GM18873 (cell line): ENCODE results near the gene RIPK1.
"Not testable (repeated sequence)": the region's sequence is repeated elsewhere in the genome, so short reads cannot be mapped to it uniquely, and the experiment has no call there.

Experiments used
- ATAC-seq: cut with Tn5 transposase; IDR thresholded peaks from one replicate; pipeline ENCODE4 v1.9.1; 2021; ENCODE audit warnings: mild to moderate bottlenecking, moderate library complexity, moderate number of reproducible peaks; ENCODE audit not compliant: unreplicated experiment, low FRiP score

The RIPK1 gene

DNA sequence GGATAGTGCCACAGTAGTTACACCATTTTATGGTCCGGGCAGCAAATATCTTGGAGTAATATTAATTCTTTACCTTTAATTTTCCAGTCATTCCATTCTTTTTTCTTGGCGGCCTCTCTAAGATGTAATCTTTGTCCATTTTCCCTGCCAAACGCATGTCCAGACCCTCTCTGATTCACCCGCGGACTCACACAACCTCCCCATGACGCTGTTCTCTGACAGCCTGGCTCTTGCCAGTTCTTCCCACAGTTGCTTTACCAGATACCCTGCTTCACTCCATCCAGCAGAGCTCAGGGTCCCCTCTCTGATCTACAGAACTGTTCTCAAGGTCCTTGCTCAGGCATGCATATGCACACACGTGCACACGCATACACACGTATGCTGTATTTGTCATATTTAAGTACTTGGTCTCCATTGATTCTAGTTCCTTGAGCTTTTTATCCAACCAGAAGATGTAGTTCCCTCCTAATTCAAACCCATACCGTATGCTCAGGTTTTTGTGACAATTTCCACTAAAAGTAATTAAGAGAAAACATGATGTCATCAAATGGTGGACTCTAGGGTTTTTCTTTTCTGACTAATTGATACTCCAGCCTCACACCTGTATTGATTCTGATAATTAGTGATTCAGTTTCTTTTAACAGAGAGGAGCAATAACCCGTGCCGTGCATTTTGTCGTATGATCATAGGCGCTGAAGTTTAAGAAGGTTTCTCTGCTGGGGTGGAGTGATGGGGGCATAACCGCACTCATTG lies 60.2 kb downstream of the RIPK1 start:
- no peak for ATAC-seq

DNA sequence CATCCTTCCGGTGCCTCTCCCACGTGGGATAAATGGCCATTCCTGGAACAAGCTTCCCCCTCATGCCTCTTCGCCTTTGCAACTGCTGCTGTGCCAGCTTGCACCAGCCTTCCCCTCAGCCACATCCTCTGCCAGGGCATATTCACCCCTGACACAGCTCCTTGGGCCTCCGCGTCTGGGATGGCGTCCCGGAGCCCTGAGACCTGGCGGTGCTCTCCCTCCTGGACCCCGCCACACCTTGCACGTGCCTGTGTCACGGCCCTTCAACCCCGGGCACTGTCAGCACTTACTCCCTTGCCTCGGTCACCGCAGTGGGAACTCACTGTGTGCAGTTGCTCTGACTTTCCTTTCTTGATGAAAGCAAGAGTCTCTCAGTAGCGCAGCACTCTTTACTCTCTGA lies 63.4 kb downstream of the RIPK1 start:
- no peak for ATAC-seq

DNA sequence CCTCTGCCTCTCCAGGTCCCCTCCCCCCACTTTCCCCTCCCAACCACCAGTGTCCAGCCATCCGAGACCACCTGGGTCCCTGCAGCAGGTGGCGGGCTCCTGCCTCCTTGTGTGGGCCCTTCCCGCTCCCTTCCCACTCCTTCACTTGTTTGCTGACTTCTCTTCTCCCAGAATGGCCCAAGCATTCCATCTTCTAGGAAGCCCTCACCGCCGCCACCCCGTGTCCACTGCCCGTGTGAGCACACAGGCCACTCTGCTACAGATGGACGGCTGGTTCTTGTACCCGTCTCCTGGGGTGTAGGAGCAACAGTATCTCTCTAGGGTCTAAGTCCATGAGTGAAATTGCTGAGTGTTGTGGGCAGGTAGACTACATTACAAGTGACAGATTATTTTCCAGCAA lies 65.2 kb downstream of the RIPK1 start:
- ATAC-seq: no peak

DNA sequence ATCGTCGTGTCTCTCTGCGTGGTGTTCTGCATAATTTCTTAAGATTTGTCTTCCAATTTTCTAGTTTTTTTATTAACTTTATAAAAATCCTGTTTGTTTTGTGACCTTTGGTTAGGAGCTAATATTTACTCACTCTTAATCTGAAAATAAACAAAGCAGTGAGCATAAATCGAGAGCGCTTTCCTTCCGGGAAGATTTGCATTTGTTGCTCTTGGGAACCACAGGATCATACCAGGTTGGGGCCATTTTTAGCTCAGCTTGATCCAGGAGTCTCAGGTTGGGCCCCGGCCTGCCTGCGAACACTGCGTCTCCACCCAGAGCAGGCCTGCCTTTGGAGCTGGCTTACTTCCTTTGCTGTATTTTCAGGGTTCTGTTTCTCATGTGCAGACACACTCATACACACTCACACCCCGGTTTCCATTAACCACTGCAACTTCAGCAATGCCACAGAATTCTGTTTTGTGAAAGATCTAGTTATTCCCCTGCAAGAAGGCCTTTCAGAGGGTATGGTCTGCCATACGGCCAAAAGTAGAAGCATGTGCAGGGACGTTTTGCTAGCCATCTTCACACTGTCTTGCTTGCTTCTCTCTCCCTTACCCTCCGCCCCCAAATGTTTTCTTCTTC lies 67.5 kb downstream of the RIPK1 start:
- no peak for ATAC-seq

DNA sequence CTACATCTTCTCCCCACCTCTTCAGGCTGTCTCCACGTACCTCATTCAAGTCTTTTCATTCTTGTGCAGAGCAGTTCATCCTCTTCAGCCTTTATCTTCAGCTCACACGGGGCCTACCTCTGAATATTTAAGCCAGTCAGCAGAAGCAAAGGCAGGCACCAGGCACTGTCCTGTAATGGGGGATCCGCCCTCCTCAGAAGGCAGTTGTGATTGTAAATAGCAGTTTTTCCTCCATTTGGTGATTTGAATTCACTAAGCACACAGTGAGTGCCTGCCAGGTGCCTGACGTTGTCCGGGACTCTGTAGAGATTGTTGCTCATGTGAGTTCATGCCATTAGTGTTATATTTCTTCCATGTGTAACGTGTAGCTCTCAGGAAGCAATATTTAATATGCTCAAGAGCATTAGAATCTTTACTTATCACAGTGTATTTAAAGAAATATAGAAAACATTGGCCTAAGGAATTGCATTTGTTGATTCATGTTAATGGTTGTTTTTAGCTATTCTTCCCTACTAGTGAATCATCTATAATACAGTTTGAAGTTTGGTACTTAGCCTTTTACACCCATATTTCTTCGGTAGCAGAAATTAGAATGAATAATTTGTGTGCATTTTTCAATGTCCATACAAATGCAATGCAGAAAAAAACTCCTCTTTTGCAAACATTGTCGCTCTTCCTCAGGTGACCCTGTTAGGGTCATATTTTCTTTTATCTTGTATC lies 68.2 kb downstream of the RIPK1 start:
- no peak for ATAC-seq

DNA sequence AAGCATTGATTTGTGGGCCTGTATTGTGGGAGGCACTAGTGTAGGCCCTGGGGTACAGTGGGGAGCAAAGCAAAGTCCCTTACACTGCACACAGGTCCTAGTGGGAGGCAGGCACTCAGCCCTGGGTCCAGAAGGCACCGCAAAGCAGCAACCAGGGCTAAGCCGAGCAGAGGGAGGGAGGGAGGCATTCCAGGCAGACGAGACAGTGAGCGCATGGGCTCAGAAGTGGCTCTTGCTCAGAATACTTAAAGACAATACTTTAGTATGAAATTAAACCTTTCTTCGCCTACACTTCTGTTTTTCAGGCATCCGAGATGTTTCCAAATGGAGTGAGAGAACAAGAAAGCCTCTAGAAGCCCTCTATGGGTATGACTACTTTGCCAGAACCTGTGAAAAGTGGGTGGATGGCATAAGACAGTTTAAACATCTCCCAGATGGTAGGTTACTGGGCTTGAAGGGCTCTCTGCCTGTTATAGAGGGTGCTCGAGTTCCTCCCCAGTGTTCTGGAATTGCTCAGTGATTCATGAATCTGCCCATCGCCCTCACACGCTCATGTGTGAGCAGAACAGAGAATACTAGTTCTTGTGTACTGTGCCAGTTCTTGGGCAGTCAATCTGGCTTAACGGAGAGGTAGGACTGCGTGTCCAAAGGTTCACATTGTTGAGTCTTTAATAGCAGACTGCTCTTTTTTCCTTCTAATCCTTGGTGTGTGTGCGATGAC lies 68.9 kb downstream of the RIPK1 start:
- ATAC-seq: no peak

DNA sequence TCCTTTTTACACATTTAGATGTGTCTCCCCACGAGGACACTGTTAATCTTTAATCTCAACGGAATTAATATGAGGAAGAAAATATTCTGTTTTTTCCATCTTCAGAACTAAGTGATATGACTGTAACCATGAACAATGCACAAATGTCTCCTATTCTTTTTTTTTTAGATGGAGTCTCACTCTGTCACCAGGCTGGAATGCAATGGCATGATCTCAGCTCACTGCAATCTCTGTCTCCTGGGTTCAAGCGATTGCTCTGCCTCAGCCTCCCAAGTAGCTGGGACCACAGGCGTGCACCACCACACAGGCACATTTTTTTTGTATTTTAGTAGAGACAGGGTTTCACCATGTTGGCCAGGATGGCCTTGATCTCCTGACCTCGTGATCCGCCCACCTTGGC lies 69.6 kb downstream of the RIPK1 start:
- not testable (repeated sequence) for ATAC-seq

DNA sequence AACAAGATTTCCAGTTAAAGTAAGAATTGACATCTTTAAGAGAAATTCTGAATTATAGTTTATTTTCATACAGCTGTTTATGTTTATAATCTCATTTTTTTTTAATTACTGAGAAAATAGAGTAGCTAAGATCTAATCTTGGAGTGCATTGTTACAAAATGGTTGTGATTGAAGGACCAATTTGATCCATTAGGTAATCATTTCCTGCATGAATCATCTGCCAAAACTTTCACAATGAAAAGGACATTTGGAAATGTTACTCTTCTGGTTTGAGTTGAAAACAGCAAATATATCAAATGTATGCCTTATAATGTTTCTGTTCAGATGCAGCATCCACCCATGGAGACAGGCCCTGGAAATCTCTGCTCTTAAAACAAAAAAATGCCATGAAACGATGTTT lies 70.0 kb downstream of the RIPK1 start:
- ATAC-seq: no peak

DNA sequence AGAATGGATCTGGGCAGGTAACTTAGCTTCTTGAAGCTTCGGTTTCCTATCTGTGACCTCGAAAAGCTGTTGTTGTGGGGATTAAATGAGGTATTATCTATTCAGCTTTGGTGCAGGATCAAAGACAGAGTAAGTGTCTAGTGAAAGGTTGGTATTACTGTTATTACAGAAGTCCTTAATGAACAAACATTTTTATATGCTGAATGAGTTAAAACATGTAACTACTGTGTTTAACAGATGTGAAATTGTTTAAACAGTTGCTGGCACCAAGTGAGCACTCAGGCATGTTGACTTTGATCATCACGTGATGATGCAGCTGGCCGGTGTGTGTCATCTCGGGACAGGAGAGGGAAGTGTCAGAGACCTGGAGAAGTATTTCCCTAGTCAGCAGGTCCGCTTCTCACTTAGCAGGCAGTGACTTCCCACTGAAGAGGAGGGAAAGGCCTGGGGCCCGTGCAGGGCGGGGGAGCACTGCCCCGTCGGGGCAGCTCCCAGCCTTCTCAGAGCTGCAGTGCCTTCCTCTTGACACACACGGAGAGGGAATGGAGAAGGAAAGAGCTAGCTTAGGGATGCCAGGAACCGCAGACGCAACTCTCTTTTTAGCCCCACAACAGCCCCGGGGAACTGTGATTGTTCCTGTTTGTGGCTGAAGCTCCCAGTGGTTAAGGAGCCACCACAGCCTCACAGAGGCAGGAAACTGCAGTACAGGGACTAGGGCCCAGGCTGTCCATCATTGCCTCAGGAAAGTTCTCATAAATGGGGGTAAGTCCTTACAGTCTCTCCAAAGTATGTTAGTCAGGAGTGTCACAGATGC lies 71.0 kb downstream of the RIPK1 start:
- ATAC-seq: no peak

DNA sequence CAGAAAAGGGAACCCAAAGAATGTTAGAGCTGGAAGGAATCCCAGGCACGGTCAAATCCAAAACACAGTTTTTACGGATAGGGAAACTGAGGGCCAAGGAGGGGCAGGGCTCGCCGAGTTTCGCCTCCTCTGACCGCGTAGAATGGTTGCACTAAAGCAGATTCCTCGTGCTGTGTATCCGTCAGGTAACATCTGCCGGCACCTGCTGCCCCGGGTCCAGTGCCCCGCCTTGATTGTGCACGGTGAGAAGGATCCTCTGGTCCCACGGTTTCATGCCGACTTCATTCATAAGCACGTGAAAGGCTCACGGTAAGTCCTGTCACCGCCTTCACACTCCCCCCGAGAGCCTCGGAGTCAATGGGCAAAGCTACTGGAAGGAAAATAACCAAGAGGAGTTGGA lies 71.9 kb downstream of the RIPK1 start:
- ATAC-seq: no peak

DNA sequence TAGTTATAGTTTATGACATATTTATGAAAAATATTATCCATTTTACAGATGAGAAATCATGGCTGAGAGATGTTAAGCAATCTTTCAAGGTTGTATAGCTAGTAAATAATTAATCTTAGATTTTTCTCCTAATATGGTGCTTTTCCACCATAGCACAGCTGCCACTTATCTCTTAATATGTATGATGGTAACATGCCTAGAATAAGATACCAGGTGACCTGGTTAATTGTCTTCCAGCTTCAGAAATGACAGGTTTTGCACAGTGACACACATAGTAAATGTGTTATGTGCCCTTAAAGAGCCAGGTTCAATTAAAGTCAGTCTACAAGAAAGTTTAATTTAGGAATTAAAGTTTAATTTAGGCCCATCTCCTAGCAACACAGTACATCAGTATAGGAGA lies 74.2 kb downstream of the RIPK1 start:
- no peak for ATAC-seq

DNA sequence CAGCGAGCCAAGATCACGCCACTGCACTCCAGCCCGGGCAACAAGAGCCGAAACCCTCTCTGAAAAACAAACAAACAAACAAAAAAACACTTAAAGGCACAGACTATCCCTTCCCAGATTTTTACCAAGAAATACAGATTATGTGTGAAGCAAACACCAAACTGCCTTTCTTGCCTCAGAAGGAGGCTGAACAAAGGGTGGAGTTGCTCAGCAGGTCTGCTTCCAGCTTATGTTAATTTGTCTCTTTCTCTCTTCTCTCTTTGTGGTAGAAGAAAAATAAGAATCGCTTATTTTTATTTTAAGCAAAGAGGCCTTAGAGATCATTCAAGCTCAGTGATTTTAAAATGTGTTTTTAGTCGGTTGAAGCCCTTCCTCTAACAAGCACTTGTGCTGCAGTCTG lies 74.9 kb downstream of the RIPK1 start:
- no peak for ATAC-seq

DNA sequence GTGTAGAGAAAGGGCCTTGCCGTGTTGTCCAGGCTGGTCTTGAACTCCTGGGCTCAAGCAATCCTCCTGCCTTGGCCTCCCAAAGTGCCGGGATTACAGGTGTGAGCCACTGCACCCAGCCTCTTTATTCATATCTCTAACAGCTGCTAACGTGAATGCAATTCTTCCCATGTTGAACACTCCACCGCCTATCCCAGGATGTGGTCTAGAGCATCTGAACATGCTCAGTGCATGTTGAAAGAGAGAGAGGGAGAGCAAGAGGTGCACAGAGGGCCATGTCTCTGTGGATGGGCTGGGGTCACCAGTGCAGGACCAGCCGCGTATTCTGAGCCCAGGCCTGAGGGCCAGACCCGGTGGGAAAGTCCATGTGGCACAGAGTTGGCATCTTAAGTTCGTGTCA lies 76.3 kb downstream of the RIPK1 start:
- ATAC-seq: no peak

DNA sequence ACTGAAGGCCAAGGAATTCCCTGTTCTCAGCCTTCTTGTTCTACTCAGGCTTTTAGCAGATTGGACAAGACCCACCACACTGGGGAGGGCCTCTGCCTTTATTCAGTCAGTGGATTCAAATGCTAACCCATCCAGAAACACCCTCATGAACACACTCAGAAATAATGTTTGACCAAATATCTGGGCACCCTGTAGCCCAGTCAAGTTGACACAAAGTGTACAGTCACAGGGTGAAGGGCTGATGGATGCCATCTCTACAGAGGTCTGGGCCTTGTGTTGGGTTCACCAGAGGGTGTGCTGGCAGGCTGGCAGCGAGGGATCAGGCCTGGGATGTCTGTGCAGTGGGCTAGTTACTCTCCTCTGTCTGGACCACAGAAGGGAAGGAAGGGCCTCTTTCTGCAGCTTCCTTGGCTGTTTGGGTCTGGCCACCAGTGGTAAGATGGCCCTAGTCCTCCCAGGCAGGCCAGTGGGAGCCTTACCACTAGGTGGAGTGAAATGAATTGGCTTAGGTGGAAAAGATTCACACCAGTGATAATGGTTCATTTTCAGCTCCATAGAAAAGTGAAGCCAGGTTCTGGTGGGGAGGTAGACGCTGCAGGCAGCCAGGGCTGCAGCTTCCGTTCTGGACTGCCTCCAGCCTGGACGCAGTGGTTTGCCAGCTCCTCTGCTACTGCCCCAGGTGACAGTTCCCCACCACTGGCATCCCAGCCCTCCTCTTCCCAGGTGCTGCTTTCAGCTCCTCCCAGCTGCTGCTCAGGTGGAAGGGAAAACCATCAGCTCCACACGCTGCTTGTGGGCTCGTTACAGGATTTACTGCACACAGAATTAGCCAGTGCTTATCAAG lies 79.8 kb downstream of the RIPK1 start:
- ATAC-seq: no peak

DNA sequence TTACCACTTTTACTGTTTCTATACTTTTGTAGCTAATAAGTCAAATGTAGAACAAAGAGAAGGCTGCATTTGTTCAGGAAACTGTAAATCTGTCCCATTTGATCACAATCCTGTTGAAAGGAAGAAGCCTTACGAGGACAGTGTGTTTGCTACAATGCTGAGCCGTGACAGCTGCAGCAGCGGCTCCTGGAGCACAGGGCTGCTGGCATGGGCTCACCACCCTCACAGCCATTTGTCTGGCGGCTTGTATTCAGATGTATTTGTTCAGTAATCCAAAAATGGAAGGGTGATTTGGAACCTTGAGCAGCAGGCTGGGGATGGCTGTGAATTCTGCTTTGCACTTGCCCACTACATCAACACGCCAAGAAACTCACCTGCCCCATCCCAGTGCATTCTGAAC lies 83.4 kb downstream of the RIPK1 start:
- no peak for ATAC-seq

DNA sequence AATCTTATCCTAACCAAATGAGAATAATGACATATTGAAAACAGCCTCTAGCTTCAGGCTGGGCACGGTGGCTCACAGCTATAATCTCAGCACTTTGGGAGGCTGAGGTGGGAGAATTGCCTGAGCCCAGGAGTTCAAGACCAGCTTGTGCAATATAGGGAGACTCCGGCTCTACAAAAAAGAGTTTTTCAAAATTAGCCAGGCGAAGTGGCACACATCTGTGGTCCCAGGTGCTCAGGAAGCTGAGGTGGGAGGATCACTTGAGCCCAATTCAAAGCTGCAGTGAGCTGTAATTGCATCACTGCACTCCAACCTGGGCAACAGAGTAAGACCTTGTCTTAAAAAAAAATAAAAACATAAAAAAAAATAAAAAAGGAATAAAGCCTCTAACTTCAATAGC lies 84.4 kb downstream of the RIPK1 start:
- ATAC-seq: no peak

DNA sequence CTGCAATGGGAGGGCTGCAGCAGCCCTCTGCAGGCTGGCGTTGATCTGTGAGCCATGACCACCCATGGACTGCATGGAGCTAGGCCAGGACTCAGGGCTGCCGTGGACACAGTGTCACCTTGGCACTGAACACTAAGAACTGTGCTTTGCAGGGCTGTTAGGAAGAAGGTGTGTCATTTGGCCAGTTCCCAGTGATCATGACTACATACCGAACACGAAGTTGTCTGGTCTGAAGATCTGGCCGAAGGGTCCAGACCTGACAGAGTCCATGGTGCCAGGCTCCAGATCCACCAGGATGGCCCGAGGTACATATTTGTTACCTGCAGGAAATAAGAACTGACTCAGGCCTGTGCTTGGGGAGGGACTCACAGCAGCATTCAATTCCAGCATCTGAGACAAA lies 87.1 kb downstream of the RIPK1 start:
- ATAC-seq: not testable (repeated sequence)

DNA sequence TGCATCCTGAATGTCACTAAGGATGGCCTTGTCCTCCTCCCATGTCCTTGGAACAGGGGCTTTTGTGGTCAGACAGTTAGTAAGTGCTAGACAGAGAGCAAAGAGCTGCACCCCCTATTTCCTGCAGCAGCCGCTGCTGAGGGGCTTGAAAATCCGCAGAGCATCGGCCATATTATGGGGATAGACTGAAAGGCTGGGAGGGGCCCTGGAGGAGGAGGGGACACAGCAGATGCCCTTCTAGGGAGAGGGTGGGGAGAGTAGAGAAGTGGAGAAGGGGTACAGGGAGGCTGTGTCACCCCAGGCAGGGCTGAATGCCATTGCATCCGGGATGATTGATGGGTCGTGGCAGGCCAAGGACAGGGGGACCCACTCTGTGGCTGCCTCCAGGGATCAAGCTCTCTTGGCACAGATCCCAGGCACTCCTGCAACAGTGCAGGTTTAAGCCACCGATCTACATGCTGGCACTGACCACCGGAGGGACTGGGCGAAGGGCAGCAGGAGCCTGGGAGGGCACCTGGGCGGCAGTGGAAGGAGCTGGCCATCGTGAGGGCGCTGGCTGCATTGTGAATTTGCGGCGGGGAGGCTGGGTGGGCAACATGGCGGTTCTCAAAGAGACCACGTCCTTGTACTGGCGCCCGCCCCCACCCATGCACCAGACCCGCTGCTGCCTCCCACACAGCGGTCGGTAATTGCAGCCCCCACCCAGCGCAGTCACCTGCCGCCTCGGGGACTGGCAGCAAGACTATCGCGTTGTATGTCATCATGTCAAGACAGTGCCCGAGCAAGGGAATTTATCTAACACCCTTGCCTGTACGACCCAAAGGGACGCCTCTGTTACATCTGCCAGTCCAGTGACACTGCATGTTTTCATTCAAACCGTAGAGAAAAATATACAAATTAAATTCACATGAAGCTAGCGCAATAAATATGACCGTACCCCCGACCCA lies 88.2 kb downstream of the RIPK1 start:
- not testable (repeated sequence) for ATAC-seq
